NB4 (cell line): Measurements from ENCODE around the gene MIEF1.

Experiments
- POLR2A ChIP-seq: IDR thresholded peaks from 2 replicates; pipeline ENCODE4 v1.6.1; 2011; ENCODE audit warnings: mild to moderate bottlenecking; ENCODE audit not compliant: insufficient read length; ENCODE audit errors: extremely low read depth
- TF ChIP-seq, protein P1 (sequence below): IDR thresholded peaks from one replicate; pipeline ENCODE4 v1.5.1; 2012; ENCODE audit warnings: low read depth, low read length
- TF ChIP-seq, protein P2 (sequence below): IDR thresholded peaks from 2 replicates; pipeline ENCODE4 v1.6.1; 2011; ENCODE audit warnings: low read depth, low read length

DNA sequence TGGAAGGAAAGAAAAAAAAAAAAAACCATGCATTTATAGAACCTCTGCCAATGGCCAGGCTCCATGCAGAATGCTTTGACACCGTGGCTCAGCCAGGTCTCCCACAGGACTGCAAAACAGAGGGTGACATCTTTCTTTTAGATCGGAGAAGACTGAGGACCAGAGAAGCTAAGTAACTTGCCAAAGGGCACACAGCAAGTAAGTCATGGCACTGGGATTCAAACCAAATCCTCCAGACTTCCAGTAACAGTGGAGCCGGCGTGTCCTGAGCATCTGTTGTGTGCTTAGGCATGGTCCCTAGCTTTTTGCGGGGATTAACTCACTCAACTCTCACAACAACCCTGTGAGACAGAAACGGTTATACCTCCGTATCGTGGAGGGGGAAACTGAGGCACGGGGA is 24.5 kb upstream of the MIEF1 start:
- TF ChIP-seq, protein P1, sequence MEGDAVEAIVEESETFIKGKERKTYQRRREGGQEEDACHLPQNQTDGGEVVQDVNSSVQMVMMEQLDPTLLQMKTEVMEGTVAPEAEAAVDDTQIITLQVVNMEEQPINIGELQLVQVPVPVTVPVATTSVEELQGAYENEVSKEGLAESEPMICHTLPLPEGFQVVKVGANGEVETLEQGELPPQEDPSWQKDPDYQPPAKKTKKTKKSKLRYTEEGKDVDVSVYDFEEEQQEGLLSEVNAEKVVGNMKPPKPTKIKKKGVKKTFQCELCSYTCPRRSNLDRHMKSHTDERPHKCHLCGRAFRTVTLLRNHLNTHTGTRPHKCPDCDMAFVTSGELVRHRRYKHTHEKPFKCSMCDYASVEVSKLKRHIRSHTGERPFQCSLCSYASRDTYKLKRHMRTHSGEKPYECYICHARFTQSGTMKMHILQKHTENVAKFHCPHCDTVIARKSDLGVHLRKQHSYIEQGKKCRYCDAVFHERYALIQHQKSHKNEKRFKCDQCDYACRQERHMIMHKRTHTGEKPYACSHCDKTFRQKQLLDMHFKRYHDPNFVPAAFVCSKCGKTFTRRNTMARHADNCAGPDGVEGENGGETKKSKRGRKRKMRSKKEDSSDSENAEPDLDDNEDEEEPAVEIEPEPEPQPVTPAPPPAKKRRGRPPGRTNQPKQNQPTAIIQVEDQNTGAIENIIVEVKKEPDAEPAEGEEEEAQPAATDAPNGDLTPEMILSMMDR = no peak
- TF ChIP-seq POLR2A = no peak
- TF ChIP-seq, protein P2, sequence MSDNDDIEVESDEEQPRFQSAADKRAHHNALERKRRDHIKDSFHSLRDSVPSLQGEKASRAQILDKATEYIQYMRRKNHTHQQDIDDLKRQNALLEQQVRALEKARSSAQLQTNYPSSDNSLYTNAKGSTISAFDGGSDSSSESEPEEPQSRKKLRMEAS = no peak
